ENCODE results near the gene ACSL6.

ACSL6 gene

DNA sequence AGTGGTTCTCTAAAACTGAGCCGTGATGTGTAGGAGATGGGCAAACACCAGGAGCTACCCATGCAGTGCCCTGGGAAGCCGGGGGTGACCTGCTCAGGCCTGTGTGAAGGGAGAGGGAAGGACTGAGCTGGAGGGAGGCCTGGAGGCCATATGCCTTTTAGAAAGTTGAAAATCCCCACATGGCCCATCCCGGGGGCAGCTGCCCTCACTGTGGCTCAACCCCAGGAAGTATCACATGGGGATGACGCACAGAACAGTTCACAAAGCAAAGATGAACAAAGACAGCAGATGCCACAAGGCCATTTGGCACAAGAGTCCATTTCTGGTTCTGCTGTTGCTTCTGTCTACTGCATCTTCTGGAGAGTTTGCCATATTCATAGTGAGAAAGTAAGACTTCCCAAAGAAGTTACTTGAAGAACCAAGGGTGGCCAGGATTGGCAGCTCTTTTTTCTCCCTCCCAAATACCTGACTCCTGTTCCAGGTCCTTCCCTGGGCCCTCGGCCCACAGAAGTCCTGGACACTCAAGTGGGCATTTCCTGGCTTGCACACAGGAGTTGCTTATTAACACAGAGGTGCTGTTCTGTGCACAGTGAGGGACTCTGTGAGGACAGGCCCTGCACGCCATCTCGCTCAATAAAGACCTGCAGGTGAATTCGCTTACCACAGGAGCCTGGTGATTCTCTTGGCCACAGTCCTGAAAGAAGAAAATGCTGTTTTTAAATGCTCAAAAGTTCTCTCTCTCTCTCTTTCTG lies 25.1 kb downstream of the ACSL6 start:
- no peak for FAIRE-seq

DNA sequence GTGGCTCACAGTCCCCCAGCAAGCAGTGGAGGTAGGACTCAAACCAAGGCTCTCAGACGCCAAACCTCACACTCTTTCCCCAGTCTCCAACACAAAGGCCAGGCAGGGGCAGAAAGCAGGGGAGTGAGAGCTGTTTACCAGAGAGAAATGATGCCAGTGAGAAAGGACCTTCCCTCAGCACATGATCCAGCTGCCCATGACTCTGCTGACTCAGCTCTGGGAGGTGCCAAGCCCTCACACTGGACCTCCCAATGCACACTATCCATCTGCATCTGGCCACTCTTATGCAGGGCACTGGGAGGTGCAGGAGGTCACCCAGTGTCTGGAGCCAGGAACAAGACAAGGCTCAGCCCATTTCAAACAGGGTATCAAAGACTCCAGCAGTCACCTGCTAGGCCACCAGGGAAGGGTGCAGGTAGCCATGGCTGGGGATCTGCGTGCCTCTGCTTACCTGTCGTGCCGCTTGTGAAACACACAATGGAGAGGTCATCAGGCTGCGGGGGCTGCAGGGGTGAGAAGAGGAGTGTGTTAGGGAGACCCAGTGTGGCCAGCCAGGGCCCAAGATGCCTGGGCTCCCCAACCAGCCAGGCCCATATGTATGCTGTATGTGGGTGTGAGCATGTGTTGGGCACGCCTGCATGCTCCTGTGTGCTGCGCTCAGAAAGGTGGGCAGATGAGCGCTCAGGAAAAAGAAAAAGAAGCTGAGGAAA lies 26.3 kb downstream of the ACSL6 start:
- DNase-seq (ENCODE audit: insufficient read length, low spot score) (no peak), FAIRE-seq (no peak)

More for the DNA sequence above, 25.1 kb downstream of the ACSL6 start:
- DNase-seq (ENCODE audit: insufficient read length, low spot score) = no peak

DNA sequence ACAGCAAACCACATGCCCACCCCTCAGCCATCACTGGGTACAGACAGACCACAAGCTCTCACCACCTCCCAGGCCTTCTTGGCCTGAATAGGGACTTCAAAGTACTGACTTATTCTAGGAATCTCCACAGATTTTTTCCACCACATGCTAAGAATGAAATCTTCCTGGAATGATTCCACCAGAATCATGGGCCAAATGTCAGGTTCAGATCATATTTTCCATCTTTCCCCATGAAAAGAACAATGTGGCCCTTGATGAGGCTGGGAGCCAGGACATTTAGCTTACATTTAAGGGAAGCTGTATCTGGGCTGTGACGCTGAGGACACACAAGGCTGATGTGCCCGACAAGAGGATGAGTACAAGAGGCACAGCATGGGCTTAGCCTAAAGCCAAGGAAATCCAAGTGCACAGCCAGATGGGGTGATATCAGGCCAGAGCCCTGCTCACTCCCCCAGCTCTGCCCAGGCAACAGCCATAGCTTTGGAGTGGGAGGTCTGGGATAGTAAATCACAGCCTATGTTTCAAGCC lies 28.1 kb downstream of the ACSL6 start:
- DNase-seq (ENCODE audit: insufficient read length, low spot score) (no peak), FAIRE-seq (no peak)

DNA sequence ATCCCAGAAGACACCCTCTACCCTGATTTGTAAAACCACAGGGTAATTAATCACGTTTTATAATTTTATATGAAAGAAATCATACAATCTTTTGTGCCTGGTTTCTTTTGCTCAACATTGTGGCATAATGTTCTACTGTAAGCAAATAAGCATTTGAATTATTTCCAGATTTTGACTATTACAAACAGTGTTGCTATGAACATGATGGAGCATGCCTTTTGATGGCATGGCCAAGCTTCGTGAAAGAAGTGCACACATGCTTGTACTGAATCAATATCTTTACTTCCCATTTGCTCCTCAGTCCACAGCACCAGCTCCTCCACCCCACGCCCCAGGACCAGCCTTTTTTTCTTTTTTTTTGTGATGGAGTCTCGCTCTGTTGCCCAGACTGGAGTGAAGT lies 29.9 kb downstream of the ACSL6 start:
- DNase-seq (ENCODE audit: insufficient read length, low spot score) (no peak), FAIRE-seq (no peak)

DNA sequence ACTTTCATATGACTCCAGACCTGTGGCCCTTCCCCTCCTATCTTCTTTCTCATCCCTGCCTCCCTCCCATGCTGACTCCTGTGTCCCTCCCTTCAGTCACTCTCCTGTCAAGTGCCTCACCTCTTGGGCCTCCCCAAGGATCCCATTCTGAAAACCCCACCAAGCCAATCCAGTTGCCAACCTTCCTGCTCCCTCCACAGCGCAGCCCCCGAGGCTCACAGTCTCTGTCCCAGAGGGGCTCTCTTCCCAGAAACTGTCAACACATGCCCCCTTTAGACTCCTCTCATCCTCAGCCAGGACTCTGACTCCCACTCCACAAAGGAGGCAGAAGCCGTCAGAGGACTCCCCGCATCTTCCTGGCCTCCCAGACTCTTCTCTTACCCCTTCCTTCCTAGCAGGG lies 30.8 kb downstream of the ACSL6 start:
- no peak for FAIRE-seq
- DNase-seq (ENCODE audit: insufficient read length, low spot score) = no peak

DNA sequence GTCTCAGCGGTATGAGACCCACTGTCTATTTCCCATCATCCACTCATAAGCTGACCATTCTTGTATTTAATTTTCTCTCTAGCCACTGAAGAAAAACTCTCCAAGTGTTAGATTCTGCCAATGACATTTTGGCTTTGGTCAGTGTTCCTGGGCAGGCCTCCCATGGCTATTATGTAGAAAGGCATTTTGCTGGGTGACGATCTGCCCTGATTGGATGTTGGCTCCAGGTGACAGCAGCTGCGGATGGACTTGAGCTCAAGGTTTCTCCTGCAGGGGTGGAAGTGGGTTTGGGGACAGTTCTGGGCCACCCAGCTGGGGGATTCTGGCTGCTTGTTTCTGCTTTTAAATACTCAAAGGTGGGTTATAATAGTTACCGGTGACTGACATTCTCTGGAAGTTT lies 31.6 kb downstream of the ACSL6 start:
- no peak for DNase-seq (ENCODE audit: insufficient read length, low spot score)
- FAIRE-seq = no peak

DNA sequence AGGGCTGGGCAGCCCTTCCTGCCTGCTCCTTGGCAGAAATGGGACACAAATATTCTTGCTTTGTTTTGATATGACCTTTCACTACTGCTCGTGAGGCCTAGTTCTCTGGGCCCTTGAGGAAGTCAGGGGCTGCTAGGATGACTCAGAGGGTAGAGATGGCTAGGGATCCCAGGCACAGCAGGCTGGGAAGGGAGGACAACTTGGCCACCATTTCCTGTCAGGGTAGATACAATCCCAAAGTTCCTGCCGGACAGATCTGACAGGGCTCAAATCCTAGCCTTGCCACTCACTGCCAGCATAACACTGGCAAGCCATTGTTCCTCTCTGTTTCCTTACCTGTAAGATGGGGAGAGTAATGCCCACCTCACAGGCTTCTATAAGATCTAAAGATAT lies 34.2 kb downstream of the ACSL6 start:
- FAIRE-seq = no peak
- DNase-seq (ENCODE audit: insufficient read length, low spot score) = no peak

DNA sequence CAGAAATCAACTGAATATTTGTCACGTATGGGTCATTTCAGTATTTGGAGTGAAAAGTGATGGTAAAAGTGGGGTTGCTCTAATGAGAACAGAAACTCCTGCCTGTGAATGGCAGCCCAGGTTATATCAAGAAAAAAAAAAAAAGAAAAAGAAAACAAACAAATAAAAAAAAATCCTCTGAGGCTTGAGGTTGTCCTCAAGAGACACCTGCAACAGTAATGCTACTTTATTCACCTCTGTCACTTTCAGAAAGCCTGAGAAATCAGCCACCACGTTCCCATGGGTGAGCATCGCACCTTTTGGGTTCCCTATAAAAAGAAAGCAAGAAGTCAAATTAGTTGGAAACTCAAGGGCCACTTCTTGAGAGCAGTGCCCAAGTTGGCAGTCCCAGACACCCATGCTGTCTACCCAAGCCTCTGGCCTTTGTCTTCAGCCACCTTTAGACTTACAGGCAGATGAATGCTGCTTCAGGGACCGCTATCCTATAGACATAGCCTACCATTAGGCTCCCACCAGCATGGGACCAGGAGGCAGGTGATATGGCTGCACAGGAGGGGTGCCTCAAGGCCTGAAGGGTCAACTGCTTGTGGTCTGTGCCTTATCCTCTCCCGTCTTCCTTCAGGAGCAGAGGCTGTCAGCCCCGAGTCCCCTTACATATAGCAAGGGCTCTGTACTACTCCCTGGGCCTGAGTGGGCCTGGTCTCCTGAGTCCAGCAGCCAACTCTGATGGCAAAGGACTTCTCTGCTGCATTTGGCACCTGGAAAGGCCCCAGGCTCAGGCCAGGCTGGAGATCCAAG lies 34.8 kb downstream of the ACSL6 start:
- FAIRE-seq (no peak), DNase-seq (ENCODE audit: insufficient read length, low spot score) (no peak)

DNA sequence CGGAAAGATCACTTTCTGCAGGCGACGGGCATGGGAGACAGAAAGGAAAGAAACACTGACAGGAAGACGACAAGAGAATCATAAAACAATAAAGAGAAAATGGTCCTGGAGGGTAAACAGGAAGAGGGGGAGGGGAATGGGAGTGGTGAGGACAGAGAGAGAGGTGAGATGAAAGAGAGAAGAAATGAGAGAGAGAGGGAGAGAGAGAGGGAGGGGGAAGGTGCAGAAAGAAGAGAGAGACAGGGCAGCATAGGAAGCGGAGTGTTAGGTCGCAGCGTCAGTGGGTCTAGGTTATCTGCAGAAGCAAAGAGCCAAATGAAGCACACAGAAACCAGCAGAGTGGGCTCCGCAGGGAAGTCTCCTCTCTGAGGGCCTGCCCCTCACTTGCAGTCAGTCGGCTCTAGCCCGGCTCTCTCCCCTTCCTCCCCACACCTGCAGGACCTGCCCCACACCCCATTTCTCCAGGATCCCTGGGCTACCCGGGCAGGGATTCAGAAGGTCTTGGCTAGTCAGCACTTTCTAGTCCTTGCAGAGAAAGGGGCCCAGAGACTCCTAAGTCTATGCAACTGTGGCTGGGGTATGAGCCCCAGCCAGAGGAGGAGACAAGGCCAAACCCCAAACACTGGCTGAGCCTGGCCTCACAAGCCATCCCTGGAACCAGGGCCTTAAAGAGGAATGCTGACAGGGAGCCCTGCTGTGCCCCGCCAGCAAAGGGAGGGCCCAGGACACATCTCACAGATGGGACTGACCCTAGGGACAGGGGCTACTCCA lies 36.3 kb downstream of the ACSL6 start:
- DNase-seq (ENCODE audit: insufficient read length, low spot score) = no peak
- FAIRE-seq = no peak

DNA sequence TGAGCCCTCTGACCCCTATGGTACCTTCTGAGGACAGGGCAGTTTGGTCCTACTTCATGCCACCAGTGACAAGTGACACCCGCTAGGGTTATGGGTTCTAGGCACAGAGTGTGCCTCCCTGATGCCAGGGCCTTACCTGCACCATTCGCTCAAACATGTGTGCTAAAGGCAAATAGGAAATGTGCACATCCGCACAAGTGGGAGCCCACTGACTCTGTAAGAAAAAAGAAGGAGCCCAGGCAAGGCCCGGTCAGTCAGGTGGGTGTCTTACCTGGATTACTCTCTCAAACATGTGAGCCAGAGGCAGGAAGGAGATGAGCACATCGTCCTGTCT lies 36.9 kb downstream of the ACSL6 start:
- FAIRE-seq (no peak), DNase-seq (ENCODE audit: insufficient read length, low spot score) (no peak)

DNA sequence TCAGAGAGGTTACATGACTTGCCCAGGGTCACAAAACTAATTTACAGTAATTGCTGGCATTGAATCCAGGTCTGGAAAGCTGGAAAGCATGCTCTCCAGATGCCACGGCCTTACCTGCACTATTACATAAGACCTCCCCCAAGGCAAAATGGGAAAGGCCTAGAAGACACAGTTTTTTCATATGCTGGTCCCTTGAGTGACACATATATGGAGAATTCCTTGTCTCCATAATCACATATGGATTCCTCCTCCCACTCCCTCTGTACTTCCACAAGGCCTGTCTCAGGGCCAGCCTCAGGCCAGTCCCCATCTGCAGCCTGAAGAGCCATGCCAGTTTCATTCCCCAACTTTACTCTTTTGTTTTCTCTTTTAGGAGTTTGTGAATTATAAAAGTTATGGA lies 37.4 kb downstream of the ACSL6 start:
- DNase-seq (ENCODE audit: insufficient read length, low spot score) = no peak
- no peak for FAIRE-seq

DNA sequence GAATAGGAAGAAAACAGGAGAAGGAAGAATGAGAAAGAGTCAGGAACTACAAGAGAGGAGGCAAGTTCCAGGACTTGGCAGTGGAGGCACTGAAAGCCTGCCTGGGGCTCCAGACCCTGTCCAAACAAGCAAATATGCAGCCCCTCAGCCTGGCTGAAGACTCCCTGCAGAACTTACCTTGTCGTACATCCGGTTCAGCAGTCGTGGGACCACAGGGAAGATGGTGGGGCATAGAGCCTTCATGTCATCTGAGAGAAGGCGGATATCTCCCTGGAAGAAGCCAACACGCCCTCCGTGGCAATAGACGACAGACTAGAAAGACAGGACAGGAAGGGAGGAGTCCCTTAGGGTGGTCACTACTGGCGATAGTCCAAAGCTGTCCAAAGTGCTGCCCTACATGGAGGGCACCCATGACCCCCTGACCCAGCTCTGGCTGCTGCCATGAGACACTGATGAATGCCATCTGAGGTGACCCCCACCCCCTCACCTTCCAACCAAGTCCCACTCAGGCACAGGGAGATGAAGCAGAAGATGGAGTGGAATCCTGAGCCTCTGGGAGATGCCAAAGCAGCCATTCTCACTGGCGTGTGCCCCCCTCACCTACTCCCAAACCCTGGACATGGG lies 38.3 kb downstream of the ACSL6 start:
- DNase-seq (ENCODE audit: insufficient read length, low spot score) (no peak), FAIRE-seq (no peak)

DNA sequence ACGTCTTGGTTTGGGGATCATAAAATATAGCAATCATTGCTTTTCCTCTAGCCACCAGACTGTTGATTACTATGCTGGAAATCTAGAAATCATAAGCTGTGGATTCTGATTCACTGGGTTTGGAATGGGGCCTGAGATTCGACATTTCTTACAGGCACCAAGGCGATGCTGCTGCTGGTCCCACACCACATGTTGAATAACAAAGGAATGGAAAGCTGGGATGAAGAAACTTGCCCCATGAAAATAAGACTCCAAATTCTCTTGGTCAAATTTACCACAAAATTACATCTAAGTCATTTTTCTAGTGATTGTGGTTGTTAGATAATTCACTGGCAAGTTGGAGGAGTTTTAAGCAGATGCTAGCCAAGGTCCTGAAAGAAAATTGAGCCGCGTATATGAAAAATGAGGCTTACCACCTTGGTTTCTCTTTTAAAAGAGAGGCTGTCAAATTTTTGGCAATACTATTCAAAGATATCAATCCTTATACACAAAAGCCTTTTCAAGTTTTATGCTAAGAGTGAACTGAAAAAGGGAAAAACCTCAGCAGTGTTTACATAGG lies 43.0 kb downstream of the ACSL6 start:
- DNase-seq (ENCODE audit: insufficient read length, low spot score) (no peak), FAIRE-seq (no peak)

DNA sequence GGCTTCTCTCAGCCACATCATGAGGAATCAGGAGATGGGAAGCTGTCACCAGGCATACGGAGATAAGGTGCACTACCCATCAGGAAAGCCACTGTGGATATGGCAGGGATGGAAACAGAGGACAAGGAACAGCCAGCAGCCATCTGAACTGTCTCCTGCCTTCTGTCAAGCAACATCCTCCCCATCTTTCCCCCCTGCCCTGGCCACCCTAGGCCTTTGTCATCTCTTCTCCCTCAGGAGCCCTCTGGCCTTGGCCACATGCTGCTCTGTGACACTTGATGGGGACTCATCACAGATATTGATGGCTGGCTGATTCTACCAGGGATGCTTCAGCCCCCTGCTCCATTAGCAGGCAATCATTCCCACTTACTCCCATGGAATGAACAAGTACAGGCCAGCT lies 44.9 kb downstream of the ACSL6 start:
- DNase-seq (ENCODE audit: insufficient read length, low spot score) (no peak), FAIRE-seq (no peak)

DNA sequence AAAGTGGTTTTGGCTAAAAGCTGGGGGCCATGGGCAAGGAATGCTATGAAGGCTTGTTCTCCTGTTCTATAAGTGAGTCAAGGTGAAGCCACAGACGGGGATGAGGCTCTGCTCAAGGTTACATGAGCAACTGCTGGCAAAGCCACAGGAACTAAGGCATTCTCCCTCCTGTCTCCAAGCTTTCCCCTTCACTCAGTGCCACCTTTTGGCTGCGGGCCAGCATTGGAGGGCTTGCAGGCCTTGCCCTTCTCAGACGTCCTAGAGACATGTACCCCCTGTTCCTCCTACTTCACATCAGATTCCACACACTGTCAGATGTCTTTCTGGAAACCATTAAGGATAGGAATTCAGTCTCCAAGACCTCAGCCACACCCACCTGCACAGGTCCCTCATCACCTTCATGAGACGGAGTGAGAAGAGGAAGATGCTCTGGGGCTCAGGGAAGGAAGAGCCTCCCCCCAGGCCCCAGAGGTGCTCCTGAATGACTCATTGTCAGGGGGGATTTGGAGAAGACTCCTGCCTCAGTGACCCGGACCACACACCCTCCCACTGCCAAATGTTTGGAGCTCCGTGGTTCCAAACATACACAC lies 45.5 kb downstream of the ACSL6 start:
- no peak for FAIRE-seq
- no peak for DNase-seq (ENCODE audit: insufficient read length, low spot score)

DNA sequence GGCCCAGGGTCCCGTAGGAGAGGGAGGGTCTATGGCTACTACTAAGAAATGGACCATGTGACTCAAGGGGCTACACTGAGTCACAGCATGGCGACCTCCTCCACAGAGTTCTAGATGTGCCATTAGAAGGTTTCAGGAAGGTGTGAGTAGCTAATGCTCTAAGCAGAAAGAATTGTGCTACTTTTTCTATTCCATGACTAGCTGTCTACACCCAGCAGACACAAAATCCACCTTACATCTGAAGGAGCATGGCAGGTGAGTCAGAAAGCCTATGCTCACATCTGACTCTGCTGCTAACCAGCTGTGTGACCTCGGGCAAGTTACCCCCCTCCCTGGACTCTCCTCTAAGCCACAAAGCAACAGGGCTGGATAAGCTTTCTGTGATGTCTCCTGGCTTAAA lies 51.6 kb downstream of the ACSL6 start:
- FAIRE-seq = no peak
- DNase-seq (ENCODE audit: insufficient read length, low spot score) = no peak

DNA sequence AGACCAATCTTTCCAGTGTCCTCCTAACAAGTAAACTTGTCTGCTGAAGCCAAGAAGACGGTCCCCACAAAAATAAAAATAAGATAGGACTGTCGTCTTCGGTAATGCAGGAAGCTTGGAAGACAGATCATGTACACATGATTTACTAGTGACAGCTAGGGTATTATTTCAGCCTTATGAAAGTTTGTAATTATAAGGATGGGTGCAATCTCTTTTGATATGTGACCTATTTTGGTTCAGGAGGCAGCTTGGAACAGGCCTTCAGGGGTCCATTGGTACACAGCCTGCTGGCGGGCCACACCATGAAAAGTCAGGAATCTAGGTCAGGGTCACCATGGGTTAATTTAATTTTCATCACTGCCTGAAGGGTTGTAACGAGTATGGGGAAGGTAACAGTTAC lies 52.3 kb downstream of the ACSL6 start:
- FAIRE-seq = no peak
- no peak for DNase-seq (ENCODE audit: insufficient read length, low spot score)

DNA sequence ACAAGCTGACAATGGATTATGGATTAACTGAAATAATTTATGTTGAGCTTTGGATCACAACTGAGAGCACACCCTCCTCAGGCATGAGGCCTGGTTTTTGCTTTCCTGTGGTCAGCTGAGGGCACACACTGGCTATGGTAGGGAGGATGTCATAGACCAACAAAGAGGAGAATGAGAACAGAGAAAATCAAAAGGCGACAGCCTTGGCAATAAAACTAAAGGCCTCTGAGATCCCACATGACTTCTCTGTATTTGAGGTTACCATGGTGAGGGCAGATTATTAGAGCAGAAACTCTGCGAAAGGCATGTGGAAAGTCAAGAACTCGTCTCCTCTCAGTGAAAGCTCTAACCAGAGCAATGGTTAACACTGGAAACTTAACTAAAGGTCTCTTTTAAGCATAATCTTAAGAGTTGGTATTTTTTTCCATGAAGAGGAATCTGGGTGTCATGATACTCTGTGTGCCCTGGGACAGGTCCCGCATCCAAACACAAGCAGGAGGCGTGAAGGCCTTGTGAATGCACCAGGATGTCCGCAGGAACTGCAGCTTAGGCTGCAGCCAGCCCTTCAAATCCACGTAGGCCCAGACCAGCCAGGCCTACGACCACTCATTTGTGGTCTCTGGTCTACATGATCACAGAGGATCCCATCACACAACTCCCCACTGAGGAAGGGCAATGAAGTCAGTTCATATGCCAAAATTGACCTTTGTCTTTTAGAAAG lies 53.6 kb downstream of the ACSL6 start:
- DNase-seq (ENCODE audit: insufficient read length, low spot score) (no peak), FAIRE-seq (no peak)

DNA sequence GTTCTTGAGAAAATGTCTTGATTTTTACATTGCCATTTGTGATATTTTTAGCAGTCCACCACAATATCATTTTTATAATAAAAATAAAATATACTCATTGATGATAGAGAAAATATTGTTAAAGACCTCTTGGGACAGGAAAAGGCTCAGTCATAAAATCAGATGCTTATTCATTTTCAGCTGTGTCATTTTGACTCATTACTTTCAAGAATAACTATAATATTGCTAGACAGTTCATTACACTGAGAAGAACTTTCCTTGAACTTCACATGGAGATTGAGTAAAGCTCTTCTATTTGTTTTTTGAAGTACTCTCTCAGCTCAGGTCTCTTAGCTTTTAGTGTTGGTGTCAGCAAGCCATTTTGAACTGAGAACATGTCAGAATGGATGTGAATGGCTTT lies 57.5 kb downstream of the ACSL6 start:
- no peak for DNase-seq (ENCODE audit: insufficient read length, low spot score)
- FAIRE-seq = no peak

Measured in GM19239 (cell line).